Retinal pigment epithelial cell (primary cell): ENCODE results near the gene TSGA10IP.

Source experiments
- DNase-seq: peaks from one replicate; pipeline ENCODE4 v3.0.0-alpha.2; 2010; ENCODE audit warnings: low read depth
- H3K4me3 ChIP-seq: 2 replicates; pipeline ENCODE4 v1.5.1; 2011; ENCODE audit warnings: mild to moderate bottlenecking, low read length, control low read depth, moderate library complexity
- TF ChIP-seq, protein P1 (sequence below): conservative IDR thresholded peaks from 2 replicates; pipeline ENCODE4 v1.5.1; 2011; ENCODE audit warnings: low read depth, low read length, control low read depth, inconsistent platforms

TSGA10IP gene

GRCh38 chr11:65900125-65900898 is 45.0 kb upstream of the TSGA10IP start, which contains the start of gene FOSL1:
FOSL1 (minus strand) TSS chr11:65900388; CDS start chr11:65900339, 49 bp downstream.
- peak; percentile 85 for DNase-seq
- peak within 1 kb of the TSS; percentile 88 for H3K4me3 ChIP-seq
- TF ChIP-seq, protein P1, sequence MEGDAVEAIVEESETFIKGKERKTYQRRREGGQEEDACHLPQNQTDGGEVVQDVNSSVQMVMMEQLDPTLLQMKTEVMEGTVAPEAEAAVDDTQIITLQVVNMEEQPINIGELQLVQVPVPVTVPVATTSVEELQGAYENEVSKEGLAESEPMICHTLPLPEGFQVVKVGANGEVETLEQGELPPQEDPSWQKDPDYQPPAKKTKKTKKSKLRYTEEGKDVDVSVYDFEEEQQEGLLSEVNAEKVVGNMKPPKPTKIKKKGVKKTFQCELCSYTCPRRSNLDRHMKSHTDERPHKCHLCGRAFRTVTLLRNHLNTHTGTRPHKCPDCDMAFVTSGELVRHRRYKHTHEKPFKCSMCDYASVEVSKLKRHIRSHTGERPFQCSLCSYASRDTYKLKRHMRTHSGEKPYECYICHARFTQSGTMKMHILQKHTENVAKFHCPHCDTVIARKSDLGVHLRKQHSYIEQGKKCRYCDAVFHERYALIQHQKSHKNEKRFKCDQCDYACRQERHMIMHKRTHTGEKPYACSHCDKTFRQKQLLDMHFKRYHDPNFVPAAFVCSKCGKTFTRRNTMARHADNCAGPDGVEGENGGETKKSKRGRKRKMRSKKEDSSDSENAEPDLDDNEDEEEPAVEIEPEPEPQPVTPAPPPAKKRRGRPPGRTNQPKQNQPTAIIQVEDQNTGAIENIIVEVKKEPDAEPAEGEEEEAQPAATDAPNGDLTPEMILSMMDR: no peak

- peak overlapping the region; percentile 88 for H3K4me3 ChIP-seq
- DNase-seq: no peak
- TF ChIP-seq, protein P1: no peak
These were observed 44.4 kb upstream of the TSGA10IP start for GRCh38 chr11:65900899-65901180.

- H3K4me3 ChIP-seq: no peak overlapping the region
These were observed 42.2 kb upstream of the TSGA10IP start for GRCh38 chr11:65903068-65903481.

DNA sequence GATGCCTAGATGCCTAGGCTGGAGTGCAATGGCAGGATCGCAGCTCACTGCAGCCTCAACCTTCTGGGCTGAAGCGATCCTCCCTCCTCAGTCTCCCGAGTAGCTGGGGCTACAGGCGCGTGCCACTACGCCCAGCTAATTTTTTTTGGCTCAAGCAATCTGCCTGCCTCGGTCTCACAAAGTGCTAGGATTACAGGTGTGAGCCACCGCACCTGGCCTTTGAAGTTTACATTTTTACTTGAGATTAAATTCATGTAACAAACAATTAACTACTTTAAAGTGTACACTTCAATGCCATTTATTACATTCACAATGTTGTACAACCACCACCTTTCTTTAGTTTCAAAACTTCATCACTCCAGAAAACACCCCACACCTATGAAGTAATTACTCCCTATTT is 41.6 kb upstream of the TSGA10IP start:
- H3K4me3 ChIP-seq: no peak overlapping the region
- DNase-seq: no peak
- TF ChIP-seq, protein P1: no peak

More at GRCh38 chr11:65903068-65903481, 42.2 kb upstream of the TSGA10IP start:
- TF ChIP-seq, protein P1: no peak
- no peak for DNase-seq

GRCh38 chr11:65906602-65907001 is 38.7 kb upstream of the TSGA10IP start:
- DNase-seq: no peak
- H3K4me3 ChIP-seq: no peak overlapping the region
- TF ChIP-seq, protein P1: no peak

DNA sequence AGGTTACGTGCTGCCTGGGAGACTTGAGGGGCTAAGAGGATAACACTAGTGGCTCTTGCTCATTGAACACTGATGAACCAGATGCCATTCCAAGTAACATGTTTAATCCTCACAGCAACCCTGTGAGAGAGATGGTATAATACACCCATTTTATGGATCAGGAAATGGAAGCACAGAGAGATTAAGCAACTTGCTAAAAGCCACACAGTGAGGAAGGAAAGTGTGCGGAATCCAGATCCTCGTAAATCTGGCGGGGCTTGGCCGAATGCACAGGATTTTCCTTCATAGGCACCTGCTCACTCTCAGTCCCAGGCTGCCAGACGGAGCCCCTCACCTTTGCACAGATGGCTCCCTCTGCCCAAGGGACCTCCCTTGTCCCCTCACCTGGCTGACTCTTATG is 37.4 kb upstream of the TSGA10IP start:
- TF ChIP-seq, protein P1: no peak
- H3K4me3 ChIP-seq: no peak overlapping the region
- no peak for DNase-seq
